Kidney capillary endothelial cell (primary cell): Measurements from ENCODE around the gene SLC37A1.
"Not testable (repeated sequence)": the region's sequence is repeated elsewhere in the genome, so short reads cannot be mapped to it uniquely, and the experiment has no call there.

Source experiments
- DNase-seq: peaks from one replicate; pipeline ENCODE4 v3.0.0-alpha.2; 2018; ENCODE audit warnings: low spot score

Gene SLC37A1

DNA sequence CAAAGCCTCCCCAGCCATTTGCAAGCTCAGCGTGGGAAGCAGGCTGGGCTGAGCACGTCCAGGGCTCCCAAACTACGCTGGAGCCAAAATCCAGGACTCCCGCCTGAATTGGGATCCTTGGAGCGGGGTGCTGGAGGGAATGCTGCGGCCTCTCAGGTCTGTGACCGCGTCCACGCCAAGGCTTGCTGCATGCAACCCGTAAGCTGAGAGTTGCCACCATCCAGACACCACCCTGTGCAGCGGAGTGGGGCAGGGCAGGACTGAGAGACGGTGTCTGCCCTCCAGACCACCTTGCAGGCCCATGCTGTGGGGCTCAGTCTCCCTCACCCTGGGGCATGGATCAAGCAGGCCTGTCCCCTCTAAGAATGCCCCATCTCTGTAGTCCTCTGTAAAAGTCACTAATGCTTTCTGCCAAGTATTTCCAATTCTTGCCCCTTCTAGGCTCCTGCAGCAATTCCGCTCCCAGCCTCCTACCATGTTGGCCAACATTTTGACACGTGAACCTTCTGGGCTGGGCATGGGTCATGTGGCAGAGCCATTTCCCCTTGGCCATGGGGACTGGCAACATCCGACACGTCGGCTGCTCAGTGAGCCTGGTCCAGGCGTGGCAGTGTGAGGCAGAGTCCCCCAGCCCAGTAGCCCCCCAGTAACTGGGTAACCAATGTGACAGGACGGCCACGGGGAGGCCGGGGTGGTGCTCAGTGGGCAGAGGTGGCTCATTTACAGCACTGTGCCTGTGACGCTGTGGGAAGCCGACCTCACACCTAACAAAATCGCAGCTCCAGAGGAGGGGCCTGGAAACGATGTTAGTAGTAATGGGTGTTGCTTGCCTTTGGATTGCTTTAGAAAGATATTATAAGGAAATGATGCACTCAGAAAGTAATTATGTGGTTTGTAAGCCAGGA lies 81.9 kb downstream of the SLC37A1 start:
- no peak for DNase-seq

DNA sequence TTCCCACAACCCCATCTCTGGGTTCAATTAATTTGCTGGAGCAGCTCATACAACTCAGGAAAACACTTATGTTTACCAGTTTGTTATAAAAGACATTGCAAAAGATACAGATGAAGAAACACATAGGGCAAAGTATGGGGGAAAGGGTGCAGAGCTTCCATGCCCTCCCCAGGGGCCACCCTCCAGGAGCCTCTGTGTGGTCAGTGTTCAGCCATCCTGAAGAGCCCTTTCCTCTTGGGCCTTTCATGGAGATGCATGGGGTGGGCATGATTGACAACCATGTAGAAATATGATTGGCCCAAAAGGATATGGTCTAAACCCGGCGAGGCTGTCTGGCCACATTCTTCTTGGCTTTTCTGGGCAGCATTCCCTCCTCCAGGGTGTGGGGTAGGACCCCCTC lies 83.0 kb downstream of the SLC37A1 start:
- no peak for DNase-seq

DNA sequence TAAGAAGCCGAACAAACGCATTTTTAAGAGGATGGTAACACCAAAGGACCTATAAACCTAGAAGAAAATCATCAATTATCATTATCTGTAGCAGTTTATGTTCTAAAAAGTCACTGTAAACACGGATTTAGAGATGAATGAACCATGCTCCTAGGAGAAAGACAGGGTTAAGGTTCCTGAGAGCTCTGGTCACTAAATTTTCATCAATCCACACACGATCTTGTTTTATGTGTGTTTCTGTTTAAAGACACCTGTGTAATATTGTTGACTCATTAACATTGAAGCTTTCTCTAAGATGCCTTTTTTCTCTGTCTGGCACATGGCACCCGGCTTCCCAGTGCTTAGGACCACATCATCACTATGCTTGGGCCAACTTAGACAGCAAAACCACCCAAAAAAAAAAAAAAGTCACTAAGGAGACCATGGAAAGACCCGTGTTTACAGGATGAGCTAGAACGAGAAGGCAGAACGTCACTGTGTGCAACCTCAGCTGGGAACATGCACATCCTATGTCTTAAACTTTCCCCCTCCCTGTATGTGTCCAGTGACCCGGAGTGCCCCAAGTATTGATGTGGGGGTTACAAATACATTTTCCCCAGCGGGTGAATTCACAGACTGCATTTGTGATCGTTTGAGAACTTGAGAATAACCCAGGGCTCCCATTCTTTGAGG lies 84.0 kb downstream of the SLC37A1 start:
- DNase-seq = no peak

DNA sequence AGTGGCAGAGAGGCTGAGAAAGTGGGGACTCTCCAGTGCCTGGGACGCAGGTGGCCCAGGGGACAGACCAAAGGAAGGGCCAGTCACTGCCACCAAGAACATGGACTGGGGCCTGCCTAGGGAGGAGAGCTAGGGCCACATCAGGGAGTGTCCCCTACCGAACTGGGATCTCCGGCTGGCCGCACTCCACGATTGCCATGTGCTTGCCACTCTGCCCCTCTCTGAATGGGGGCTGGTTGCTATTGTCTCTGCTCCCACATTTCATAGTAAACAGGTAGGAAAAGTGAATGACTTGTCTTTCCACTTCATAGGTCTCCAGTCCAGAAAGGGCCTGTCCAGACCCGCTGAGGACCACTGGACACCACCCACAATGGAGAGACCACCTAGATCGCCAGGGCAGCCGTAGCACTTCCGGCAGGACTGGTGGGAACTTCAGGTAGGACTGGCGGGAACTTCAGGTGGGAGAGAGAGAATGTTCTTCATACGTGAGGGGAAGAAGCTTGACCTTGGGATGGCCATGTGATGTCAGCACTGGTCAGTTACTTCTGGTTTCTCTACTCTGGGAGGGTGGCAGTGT lies 84.6 kb downstream of the SLC37A1 start:
- no peak for DNase-seq

DNA sequence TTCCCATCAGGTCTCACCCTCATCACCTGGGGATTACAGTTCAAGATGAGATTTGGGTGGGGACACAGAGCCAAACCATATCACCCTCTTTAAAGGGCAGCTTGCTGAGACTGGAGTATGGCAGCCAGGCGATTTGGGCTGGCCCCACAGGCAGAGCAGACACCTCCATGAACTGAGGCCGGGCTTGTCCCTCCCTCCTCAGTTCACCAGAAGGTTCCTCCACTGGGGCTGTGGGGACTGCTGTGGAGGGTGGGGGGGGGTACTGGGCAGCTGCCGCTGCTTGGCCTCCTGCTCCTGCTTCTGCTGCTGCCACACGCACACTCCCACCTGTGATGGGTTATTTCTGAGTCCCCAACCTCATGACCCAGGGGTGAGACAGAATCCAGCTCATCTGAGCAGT lies 85.8 kb downstream of the SLC37A1 start:
- DNase-seq = no peak

DNA sequence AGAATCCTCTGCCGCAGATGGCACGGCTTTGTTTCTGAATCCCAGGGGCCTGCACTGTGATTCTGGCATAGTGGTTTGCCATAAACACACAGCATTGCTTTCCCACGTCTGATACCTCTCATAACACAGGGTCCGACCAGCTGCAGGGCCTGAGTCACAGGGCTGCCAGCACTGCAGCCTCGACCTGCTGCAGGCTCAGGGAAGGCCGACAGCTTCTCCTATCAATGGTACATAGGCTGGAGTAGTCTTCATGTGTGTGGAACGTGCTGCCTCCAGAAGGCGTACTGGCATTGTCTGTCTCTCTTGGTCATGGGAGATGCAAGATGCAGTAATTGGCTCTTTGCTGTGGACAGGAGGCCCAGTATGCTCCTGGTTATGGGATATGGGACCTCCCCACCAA lies 86.3 kb downstream of the SLC37A1 start:
- DNase-seq = no peak

DNA sequence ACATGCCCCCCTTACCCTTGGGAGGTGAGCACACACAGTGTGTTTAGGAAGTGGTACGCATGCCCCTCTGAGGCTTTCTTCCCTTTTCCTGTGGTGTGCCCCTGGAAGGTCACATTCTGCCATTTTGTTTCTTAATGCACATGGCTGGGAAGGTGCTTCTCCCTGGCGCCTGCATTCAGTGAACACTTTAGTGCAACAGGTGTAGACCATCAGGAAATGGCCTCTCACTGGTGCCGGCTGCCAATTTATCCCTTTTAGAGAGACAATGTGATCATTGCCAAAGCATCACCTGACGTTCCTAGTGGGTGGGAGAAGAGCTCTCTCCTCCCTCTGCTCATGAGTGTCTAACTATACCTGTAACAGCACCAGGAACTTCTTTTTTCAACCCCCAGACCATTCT lies 88.0 kb downstream of the SLC37A1 start:
- DNase-seq = no peak

DNA sequence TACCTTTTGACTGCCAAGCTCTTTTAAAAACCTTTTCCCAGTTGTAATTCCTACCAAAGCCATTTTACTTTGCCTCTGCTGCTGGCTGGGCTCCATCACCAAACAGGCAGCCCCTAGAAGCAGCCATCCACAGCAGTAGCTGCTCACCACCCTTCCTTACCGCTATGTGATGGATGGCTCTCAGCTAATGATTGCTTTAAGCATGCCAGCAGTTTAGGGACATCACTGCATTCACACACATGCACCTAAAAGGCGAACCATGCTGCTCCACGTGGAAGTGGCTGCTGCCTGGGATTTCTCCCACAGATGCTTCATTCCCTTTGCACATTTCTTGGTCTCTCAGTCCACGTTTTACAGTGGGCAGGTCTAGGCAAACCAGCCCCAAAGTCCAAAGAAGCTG lies 93.5 kb downstream of the SLC37A1 start:
- no peak for DNase-seq

DNA sequence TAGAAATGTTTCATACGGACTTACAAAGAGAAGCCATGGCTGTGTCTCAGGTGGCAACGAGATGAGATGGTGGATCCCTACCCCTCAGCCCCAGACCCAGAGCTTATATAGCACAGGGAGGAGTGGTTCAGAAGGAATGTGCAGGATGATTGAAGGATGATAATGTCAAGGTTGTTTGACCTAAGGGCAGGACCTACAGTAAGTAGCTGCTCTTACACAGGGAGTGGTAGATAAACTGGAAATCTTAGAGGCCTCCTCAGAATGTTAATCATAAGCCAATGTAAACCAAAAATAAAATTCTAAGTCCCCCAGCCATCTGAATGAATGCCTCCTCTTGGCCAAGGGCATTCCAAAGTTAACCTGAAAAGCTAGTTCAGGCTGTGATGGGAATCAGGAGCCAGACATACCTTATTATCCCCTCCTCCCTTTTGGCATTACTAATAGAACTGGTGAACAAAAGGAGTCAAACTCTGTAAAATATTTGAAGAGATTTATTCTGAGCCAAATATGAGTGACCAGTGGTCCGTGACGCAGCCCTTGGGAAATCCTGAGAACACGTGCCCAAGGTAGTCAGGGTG lies 94.0 kb downstream of the SLC37A1 start:
- DNase-seq = no peak

DNA sequence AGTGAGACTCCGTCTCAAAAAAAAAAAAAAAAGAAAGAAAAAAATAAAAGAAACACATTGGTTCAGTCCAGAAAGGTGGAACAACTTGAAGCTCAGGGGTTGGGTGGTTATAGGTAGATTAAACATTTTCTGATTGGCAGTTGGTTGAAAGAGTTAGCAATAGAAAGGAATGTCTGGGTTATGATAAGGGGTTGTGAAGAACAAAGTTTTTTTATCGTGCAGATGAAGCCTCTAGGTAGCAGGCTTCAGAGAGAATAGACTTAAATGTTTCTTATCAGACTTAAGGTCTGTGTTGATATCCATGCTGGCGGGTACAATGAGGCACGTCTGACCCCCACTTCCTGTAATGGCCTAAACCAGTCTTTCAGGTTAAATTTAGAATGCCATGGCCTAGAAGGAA lies 94.8 kb downstream of the SLC37A1 start:
- DNase-seq = no peak

DNA sequence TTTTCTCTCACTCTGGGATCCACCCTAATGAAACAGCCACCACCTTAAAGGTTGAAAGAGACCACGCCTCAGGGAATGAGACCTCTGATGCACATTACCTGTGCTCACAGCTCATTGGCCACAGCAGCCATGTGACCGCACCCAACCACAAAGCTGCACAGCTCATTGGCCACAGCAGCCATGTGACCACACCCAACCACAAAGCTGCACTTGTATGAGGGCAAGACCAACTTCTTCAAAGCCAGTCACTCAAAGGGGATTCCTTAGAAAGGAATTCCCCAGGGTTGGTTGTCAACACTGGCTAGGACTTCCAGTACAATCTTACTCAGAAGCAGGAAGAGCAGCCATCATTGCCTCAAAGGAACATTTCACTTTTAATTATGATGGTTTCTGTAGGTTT lies 96.2 kb downstream of the SLC37A1 start:
- DNase-seq = no peak

DNA sequence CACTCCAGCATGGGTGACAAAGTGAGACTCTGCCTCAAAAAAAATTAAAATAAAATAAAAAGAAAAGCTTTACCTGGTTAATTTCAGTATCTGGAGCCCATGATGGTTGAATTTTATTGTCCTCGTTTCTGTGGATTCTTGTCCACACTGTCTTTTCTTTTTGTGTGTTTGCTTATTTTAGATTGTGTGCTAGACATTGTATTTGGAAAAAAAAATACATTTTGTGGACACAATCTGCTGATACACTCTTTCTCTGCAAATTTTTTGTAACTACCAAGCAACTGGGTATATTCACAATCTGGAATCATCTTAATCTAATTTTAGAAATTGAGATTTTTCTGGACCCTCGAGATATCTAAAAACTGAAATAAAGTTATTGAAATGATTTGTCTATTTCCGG lies 98.2 kb downstream of the SLC37A1 start:
- no peak for DNase-seq

DNA sequence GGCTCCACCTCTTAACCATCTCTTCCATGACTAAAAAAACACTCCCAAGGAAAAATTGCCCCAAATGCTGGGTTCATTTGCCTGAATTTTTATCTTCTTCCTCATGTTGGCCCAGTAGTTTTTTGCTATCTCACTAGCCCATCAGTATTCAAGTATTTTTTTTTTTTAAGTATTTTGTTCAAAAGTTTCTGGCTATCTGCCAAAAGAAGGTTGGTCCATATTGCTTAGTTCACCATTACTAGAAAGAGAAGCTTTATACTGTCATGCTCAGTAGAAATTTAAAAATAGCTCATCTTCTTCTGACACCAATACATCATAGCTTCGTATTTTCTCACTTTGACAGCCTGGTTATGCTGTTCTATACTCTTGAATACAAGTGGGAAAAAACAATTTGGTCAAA lies 98.7 kb downstream of the SLC37A1 start:
- DNase-seq = no peak

DNA sequence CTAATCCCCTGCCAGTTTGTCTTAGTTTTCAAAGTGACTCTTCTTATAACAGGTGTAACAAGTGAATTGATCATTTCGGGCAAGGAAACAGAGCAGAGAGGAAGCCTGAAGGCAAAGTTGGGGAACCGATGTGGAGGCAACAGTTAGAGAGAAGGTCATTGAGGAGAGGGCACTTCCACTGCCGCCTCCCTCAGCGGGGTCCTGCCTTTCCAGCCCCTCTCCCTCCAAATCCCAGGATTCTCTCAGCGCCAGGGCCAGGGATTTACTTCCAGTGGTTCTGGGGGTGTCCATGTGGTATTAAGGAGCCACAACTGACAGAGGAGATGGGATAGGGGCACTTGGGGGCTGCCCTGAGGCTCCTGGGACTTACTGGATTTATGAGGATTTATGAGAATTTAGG lies 100.1 kb downstream of the SLC37A1 start:
- DNase-seq = no peak

DNA sequence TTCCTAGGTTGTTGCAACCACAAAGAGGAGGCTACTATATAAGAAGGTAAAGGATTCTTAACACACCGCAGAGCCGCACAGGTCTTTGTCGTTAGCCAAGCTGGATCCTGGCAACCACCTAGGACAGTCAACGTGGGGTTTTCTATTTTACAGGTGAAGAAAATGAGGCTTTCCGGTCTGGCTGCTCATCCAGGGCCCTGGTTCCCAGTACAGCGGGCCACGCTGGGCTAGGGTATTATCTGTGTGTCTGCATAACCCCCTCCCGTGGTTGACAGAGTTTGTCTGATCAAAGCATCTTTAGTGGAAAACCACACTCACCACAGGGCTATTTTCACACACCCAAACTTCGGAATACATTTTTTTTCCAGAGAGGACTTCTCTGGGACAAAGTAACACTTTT lies 100.7 kb downstream of the SLC37A1 start:
- no peak for DNase-seq

DNA sequence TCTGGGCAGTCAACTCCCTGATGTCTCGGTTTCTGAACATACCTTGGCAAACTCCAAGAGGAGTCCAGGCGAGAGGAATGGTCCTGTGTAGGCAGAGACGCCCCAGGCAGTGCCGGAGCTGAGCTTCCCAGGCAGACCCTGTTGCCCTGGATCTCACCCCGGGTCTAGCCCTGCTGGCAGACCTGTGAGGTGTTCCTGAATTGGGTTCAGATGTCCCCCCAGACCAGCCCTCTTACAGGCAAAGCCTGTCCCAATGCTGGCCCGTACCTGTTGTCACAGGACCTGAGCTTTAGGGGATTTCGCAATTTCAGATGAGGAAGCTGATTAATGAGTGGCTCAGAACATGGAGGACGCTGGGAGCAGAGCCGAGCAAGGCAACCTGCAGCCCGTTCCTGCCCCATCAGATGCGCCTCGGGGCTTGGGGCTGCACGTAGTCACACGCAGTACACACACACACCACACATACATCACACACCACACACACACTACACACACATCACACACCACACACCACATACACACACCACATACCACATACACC lies 101.2 kb downstream of the SLC37A1 start:
- DNase-seq = no peak

DNA sequence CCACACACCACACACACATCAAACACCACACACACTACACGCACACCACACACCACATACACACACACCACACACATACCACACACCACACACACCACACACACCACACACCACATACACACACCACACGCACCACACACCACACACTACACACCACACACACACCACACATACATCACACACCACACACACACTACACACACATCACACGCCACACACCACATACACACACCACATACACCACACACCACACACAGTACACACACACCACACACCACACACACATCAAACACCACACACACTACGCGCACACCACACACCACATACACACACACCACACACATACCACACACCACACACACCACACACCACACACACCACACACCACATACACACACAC lies 101.7 kb downstream of the SLC37A1 start:
- DNase-seq = not testable (repeated sequence)

DNA sequence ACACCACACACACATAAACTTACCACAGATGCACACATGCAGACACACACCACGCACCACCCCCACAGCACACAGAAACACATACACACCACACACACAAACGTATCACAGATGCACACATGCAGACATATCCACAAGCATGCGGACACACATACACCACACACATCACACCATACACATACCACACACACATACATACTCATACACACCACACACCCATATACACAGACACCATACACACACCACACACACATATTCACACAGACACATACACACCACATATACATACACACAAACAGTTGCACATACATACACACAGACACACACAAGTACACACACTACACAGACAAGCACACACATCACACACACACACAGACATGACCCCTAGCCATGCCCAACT lies 102.3 kb downstream of the SLC37A1 start:
- DNase-seq = no peak

DNA sequence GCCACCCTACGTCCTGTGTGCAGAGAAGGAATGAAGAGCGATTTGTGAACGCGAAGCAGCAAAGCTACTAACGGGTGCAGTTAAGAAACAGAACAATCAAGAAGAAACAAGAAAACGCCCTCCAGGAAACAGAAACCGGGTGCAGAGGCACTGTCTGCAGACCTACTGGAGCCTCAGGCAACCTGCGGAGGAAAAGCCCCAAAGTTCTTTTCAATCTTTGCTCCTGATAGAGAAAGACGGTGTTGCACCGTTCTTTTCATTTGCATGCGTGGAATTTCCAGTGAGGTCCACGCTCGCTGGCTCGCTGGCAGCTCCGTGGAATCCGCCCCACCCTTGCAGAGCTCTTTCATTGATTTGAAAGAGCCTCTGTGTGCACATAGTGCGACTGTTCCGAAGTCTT lies 102.8 kb downstream of the SLC37A1 start:
- DNase-seq = no peak

DNA sequence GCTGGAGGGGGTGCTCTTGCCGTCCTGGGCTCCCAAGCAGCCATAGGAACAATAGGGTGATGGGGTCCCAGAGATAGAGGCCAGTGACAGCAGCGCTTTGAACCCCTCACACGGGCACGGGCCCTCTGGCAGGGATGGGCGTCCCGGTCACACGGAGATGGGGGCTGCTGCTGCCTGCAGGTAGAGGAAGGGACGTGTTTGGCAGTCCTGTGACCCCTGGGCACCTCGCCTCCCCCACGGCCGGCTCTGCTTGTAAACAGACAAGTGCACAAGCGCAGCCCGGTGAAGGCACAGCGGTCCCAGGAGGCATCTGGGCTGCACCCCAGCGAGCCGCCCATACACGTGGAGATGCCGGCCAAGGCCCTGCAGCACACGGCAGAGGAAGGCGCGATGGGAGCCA lies 103.3 kb downstream of the SLC37A1 start:
- no peak for DNase-seq

DNA sequence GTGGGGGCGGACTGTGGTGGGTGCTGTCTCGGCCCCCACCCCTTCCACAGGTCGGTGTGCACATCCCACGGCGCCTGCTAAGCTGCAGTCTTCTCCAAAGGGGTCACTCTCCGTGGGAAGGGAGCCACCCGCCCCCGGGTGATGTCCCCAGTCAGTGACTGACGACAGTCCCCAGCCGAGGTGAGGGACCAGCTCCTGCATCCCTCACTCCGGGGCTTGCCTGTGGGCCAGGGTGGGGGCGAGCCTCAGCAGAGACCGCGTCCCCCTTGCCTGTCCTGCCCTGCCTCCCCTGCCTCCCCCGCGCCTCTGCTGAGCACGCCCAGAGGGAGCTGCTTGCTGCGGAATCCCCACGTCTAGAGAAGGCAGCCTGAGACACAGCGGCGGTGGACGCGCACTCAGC lies 103.8 kb downstream of the SLC37A1 start:
- DNase-seq = no peak

DNA sequence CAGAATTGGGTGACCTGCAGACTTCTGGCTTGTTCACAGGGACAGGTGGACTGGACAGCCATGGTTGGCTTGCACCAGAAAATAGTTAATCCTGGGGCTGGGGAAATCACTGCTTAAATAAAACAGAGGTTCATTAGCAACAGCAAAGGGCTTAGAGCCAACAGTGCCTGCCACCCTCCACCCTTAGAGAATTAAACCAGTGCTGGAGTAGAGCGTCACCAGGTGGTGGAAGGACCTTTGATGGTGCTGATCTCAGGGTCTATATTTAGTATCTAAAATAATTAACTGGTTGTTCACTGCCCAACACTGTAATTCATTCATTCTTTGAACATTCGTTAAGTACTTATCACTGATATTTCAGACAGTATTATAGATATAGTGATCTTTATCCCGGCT lies 105.1 kb downstream of the SLC37A1 start:
- DNase-seq = no peak

DNA sequence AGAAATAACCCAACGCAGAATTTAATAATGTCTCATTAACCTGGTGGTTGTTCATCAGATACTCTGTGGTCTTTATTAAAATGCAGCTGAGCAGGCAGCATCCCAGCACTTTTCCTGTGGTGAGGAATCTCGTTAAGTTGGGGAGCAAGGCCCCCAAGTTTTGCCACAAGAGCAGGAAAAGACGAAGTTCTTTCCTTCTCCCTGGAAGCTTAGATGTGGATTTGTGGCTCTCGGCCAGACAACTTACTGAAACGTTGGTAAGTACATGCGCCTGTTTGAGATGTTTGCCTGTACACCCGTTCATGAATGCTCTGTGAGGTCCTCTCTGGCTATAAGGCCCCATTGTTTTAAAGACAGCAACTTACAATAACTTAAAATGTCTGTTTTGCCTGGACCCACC lies 105.5 kb downstream of the SLC37A1 start:
- DNase-seq = no peak
